H9 (cell line): ENCODE results near the gene PCSK1N. TPM values are rescaled to one million over a fixed set of nuclear protein-coding genes. Genes with fewer than 3 reads are reported as not detected.

ENCODE experiments used
- DNase-seq: peaks from one replicate; pipeline ENCODE4 v3.0.0-alpha.2; 2017
- H2AFZ ChIP-seq: one replicate; pipeline ENCODE4 v1.6.1; 2013; ENCODE audit warnings: mild to moderate bottlenecking, low read length, control low read depth, moderate library complexity
- H2AK5ac ChIP-seq: 2 replicates; pipeline ENCODE4 v1.6.1; 2013; ENCODE audit warnings: low read length, control low read depth, mixed read lengths; ENCODE audit not compliant: insufficient read length
- H2BK120ac ChIP-seq: one replicate; pipeline ENCODE4 v1.6.1; 2013; ENCODE audit warnings: low read depth, mild to moderate bottlenecking, low read length, control low read depth, inconsistent platforms; ENCODE audit not compliant: poor library complexity, severe bottlenecking
- H2BK12ac ChIP-seq: 2 replicates; pipeline ENCODE4 v1.6.1; 2013; ENCODE audit warnings: low read length, control low read depth, mixed read lengths, low read depth; ENCODE audit not compliant: insufficient read length
- H2BK15ac ChIP-seq: 2 replicates; pipeline ENCODE4 v1.6.1; 2013; ENCODE audit warnings: low read depth, low read length, control low read depth
- H2BK20ac ChIP-seq: one replicate; pipeline ENCODE4 v1.6.1; 2013; ENCODE audit warnings: low read depth, mild to moderate bottlenecking, low read length, control low read depth, inconsistent platforms; ENCODE audit not compliant: poor library complexity, severe bottlenecking
- H2BK5ac ChIP-seq: 2 replicates; pipeline ENCODE4 v1.6.1; 2013; ENCODE audit warnings: low read length, control low read depth, mixed read lengths; ENCODE audit not compliant: insufficient read length
- H3K14ac ChIP-seq: 2 replicates; pipeline ENCODE4 v1.6.1; 2013; ENCODE audit warnings: low read length, control low read depth; ENCODE audit not compliant: insufficient read depth
- H3K18ac ChIP-seq: 2 replicates; pipeline ENCODE4 v1.6.1; 2013; ENCODE audit warnings: low read depth, mild to moderate bottlenecking, mixed read lengths, low read length, control low read depth; ENCODE audit not compliant: insufficient read length
- H3K23ac ChIP-seq: 2 replicates; pipeline ENCODE4 v1.6.1; 2013; ENCODE audit warnings: low read length, control low read depth, mixed read lengths, low read depth; ENCODE audit not compliant: insufficient read length
- H3K23me2 ChIP-seq: 2 replicates; pipeline ENCODE4 v1.6.1; 2013; ENCODE audit warnings: low read depth, mild to moderate bottlenecking, mixed read lengths, low read length, control low read depth; ENCODE audit not compliant: insufficient read length, poor library complexity, severe bottlenecking
- H3K27ac ChIP-seq: 2 replicates; pipeline ENCODE4 v1.5.1; 2013; ENCODE audit warnings: low read length, control low read depth, mixed read lengths, low read depth; ENCODE audit not compliant: insufficient read length
- H3K27me3 ChIP-seq: 2 replicates; pipeline ENCODE4 v1.6.1; 2013; ENCODE audit warnings: low read length, control low read depth, inconsistent platforms; ENCODE audit not compliant: insufficient read depth
- H3K4ac ChIP-seq: 2 replicates; pipeline ENCODE4 v1.6.1; 2013; ENCODE audit warnings: low read depth, mild to moderate bottlenecking, control low read depth, inconsistent platforms, low read length, moderate library complexity
- H3K4me1 ChIP-seq: 2 replicates; pipeline ENCODE4 v1.6.1; 2013; ENCODE audit warnings: low read length, control low read depth, inconsistent platforms; ENCODE audit not compliant: insufficient read depth
- H3K4me2 ChIP-seq: 2 replicates; pipeline ENCODE4 v1.6.1; 2013; ENCODE audit warnings: low read length, control low read depth, mixed read lengths; ENCODE audit not compliant: insufficient read length, insufficient read depth
- H3K56ac ChIP-seq: 2 replicates; pipeline ENCODE4 v1.6.1; 2013; ENCODE audit warnings: low read depth, mild to moderate bottlenecking, mixed read lengths, low read length, control low read depth; ENCODE audit not compliant: insufficient read length
- H3K79me1 ChIP-seq: 2 replicates; pipeline ENCODE4 v1.6.1; 2013; ENCODE audit warnings: low read depth, mild to moderate bottlenecking, moderate library complexity, low read length, control low read depth, inconsistent platforms; ENCODE audit not compliant: insufficient read depth, poor library complexity, severe bottlenecking
- H3K79me2 ChIP-seq: 2 replicates; pipeline ENCODE4 v1.6.1; 2013; ENCODE audit warnings: low read length, control low read depth, inconsistent platforms; ENCODE audit not compliant: insufficient read depth
- H3K9ac ChIP-seq: 2 replicates; pipeline ENCODE4 v1.6.1; 2013; ENCODE audit warnings: low read length, control low read depth, mixed read lengths; ENCODE audit not compliant: insufficient read length; ENCODE audit errors: extremely low read depth
- H3K9me3 ChIP-seq: one replicate; pipeline ENCODE4 v1.6.1; 2013; ENCODE audit warnings: low read depth, low read length, inconsistent platforms; ENCODE audit not compliant: control insufficient read depth
- H3T11ph ChIP-seq: one replicate; pipeline ENCODE4 v1.6.1; 2013; ENCODE audit warnings: mild to moderate bottlenecking, low read length, control low read depth, inconsistent platforms
- H4K20me1 ChIP-seq: one replicate; pipeline ENCODE4 v1.6.1; 2013; ENCODE audit not compliant: control insufficient read depth, insufficient read length, insufficient read depth
- H4K5ac ChIP-seq: 2 replicates; pipeline ENCODE4 v1.6.1; 2013; ENCODE audit warnings: low read depth, mild to moderate bottlenecking, mixed read lengths, low read length, control low read depth; ENCODE audit not compliant: insufficient read length
- H4K8ac ChIP-seq: replicated peaks from 2 replicates; pipeline ENCODE4 v1.6.1; 2013; ENCODE audit warnings: low read length, control low read depth, mixed read lengths, low read depth; ENCODE audit not compliant: insufficient read length
- H4K91ac ChIP-seq: 2 replicates; pipeline ENCODE4 v1.6.1; 2013; ENCODE audit warnings: low read depth, mild to moderate bottlenecking, moderate library complexity, mixed read lengths, low read length, control low read depth; ENCODE audit not compliant: insufficient read length
- H3K27ac Mint-ChIP-seq, 3 experiments: 2 replicates in 2 of 3; 3 replicates in 1 of 3; pipeline ENCODE4 v1.8.0; 2020 to 2021; ENCODE audit warnings: mixed read lengths in 3 of 3, mild to moderate bottlenecking in 1 of 3, moderate library complexity in 1 of 3
- H3K27me3 Mint-ChIP-seq: 2 replicates; pipeline ENCODE4 v1.8.0; 2021; ENCODE audit warnings: low read depth, mild to moderate bottlenecking, moderate library complexity, mixed read lengths
- H3K36me3 Mint-ChIP-seq, 3 experiments: 2 replicates in 2 of 3; 3 replicates in 1 of 3; pipeline ENCODE4 v1.8.0; 2020 to 2021; ENCODE audit warnings: low read depth in 3 of 3, mixed read lengths in 3 of 3; ENCODE audit not compliant: insufficient read depth in 1 of 3
- H3K4me1 Mint-ChIP-seq, 2 experiments: 2 replicates each; pipeline ENCODE4 v1.8.0; 2020; ENCODE audit warnings: mixed read lengths in 2 of 2
- H3K4me3 Mint-ChIP-seq, 2 experiments: 2 replicates in 1 of 2; 3 replicates in 1 of 2; pipeline ENCODE4 v1.8.0; 2020 to 2021; ENCODE audit warnings: mild to moderate bottlenecking in 2 of 2, mixed read lengths in 2 of 2, moderate library complexity in 1 of 2
- H3K9me3 Mint-ChIP-seq, 2 experiments: 2 replicates in 1 of 2; 3 replicates in 1 of 2; pipeline ENCODE4 v1.8.0; 2020; ENCODE audit warnings: mild to moderate bottlenecking in 2 of 2, mixed read lengths in 2 of 2, moderate library complexity in 1 of 2
- WGBS: extraction: QIAGEN DNeasy Blood & Tissue Kit; methylation state at CpG from one replicate; pipeline ENCODE4 v1.1.7; 2013; ENCODE audit warnings: missing lambda C conversion rate, low lambda C conversion rate, mixed read lengths; ENCODE audit not compliant: insufficient read length; ENCODE audit errors: extremely low coverage; 5-methylcytosine and 5-hydroxymethylcytosine counted together
- total RNA-seq: library from RNA; stranded (reverse); gene quantifications from 2 replicates; pipeline ENCODE4 v1.2.1, GENCODE V29; 2021
- TF ChIP-seq, protein P1 (sequence below): fragments of 200-600 bp; sonication (generic); conservative IDR thresholded peaks from 3 replicates; pipeline ENCODE4 v1.8.0; 2021; ENCODE audit warnings: antibody characterized with exemption, mild to moderate bottlenecking

The PCSK1N gene
- total RNA-seq, 1 experiment from 2014 or later = 3.9 TPM

DNA sequence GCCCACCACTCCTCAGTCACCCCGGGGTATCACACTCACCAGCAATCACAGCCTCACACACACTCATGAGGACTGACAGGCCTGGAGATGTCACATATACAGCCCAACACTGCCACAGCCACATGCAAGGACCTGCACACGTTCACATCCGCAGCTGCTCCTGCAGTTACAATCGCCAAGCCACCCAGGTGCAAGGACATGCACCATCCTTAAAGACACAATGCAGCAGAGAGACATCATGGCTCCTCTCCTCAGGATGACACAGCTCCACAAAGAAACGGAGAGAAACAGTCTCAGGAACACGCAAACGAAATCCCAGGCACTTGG, 1.1 kb downstream of the PCSK1N start:
- Mint-ChIP-seq H3K4me1 (peaks cover 8 to 12% of the 10 kb centered on the region in 2 experiments), H3K4me3 (peak overlapping the region; percentile 63 to 88), H3K27ac (no peak overlapping the region), H3K9me3 (peaks cover 64 to 76% of the 10 kb centered on the region in 2 experiments), H3K27me3 (peaks cover 74% of the 10 kb centered on the region), H3K36me3 (peaks cover 0 to 10% (median 0%) of the 10 kb centered on the region in 3 experiments; a peak in 5 of 7 replicates)
- Histone ChIP-seq H3T11ph (no peak overlapping the region), H2BK120ac (no peak overlapping the region), H3K9me3 (peaks cover 13% of the 10 kb centered on the region), H3K23ac (no peak overlapping the region), H2AK5ac (no peak overlapping the region), H3K23me2 (peaks cover 4% of the 10 kb centered on the region), H3K14ac (no peak overlapping the region), H2AFZ (no peak overlapping the region), H3K4me2 (peak overlapping the region; percentile 98), H3K79me1 (no peaks in the 10 kb centered on the region), H2BK15ac (no peak overlapping the region), H3K27me3 (peaks cover 12% of the 10 kb centered on the region), H2BK12ac (no peak overlapping the region), H3K18ac (no peak overlapping the region), H3K4ac (no peak overlapping the region), H4K8ac (no peak overlapping the region), H3K4me1 (no peaks in the 10 kb centered on the region), H4K5ac (no peak overlapping the region), H3K9ac (peak overlapping the region; percentile 36), H4K91ac (no peak overlapping the region), H3K27ac (no peak overlapping the region), H4K20me1 (no peaks in the 10 kb centered on the region), H2BK20ac (no peak overlapping the region), H3K79me2 (no peaks in the 10 kb centered on the region), H2BK5ac (no peak overlapping the region), H3K56ac (no peak overlapping the region)
- TF ChIP-seq, protein P1, sequence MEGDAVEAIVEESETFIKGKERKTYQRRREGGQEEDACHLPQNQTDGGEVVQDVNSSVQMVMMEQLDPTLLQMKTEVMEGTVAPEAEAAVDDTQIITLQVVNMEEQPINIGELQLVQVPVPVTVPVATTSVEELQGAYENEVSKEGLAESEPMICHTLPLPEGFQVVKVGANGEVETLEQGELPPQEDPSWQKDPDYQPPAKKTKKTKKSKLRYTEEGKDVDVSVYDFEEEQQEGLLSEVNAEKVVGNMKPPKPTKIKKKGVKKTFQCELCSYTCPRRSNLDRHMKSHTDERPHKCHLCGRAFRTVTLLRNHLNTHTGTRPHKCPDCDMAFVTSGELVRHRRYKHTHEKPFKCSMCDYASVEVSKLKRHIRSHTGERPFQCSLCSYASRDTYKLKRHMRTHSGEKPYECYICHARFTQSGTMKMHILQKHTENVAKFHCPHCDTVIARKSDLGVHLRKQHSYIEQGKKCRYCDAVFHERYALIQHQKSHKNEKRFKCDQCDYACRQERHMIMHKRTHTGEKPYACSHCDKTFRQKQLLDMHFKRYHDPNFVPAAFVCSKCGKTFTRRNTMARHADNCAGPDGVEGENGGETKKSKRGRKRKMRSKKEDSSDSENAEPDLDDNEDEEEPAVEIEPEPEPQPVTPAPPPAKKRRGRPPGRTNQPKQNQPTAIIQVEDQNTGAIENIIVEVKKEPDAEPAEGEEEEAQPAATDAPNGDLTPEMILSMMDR = no peak
- DNase-seq = no peak
- no CpG with 5 or more reads among the region's 7 CpGs for WGBS
